C4-2B (cell line): Measurements from ENCODE around the gene ABHD12.
"Not testable (repeated sequence)": the region's sequence is repeated elsewhere in the genome, so short reads cannot be mapped to it uniquely, and the experiment has no call there.

Source experiments
- H3K27ac ChIP-seq: fragments of 450-650 bp; 2 replicates; pipeline ENCODE4 v1.5.1; 2017
- CTCF ChIP-seq: fragments of 450-650 bp; conservative IDR thresholded peaks from 2 replicates; pipeline ENCODE4 v1.5.1; 2017; ENCODE audit warnings: mild to moderate bottlenecking
- ZFX ChIP-seq: fragments of 450-650 bp; IDR thresholded peaks from 2 replicates; pipeline ENCODE4 v1.6.1; 2017

Gene ABHD12

DNA sequence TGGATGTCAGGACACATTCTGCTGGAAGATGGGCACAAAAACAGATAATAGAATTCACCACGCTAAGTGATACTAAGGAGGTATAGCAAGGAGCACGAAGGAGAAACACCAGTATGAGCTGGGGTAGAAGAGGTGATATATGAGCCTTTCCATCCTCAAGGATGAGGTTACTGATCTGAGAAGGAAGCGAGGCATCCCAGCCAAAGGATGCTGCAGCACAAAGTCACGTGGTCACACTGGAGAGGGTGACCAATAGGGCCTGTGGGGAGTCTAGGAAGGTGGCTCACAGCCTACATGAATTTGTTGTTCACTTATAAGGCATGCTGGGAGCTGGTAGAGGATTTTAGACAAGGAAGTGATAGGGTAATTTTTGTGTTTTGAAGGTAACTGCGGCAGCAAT is 18.3 kb upstream of the ABHD12 start:
- TF ChIP-seq CTCF (no peak), ZFX (no peak)
- peak overlapping the region; percentile 87 for H3K27ac ChIP-seq

DNA sequence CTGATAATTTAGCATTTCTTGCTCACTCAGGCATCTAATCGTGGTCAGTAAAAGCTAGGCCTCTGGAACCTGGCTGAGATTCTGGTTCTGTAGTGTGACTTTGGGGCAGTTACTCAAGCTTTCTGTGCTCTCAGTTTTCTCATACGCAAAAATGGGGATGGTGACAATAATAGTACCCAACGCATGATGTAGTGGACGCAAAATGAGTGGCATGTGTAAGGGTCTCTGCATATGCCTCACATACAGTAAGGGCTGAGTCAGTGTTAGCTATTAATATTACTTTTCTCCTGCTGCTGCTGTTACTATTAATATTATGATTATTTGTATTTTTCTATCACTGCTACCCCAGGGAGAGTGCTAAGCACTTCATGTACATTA is 17.5 kb upstream of the ABHD12 start:
- TF ChIP-seq ZFX (no peak), CTCF (no peak)
- peak overlapping the region; percentile 87 for H3K27ac ChIP-seq

DNA sequence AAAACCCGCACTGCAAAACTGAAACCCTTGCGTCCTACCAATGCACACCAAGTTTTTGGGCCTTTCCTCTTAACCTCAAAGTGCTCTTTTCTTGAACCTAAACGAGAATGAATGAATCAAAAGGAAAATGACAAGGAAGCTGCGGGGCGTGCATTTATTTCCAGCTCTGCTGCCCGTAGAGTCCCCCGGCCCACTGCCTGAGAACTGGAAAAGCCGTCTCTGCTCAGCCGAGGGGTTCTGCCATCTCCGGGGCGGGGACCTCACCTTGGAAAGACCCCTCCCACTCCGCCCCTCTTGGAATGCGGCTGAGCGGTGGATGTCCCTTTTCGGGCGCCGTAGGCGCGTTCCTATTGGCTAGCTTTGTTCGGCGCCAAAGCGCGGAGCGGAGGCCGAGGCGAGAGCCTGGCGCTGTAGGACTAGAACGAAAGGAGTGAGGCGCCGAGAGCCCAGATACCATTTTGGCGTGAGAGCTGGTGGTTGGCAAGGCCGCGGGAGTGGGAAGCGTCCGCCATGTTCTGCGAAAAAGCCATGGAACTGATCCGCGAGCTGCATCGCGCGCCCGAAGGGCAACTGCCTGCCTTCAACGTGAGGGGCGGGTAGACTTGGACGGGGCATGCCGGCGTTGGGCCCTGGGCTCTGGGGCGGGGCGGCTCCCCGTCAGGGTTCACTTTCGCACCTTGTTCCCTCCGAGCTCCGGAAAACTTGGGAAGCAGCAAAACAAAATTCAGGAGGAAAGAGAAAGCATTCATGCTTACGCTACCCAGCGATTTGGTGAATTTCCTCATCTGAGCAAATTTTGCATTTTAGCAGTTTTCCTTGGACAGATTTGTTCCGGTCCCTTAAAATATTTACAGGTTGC is 16.9 kb upstream of the ABHD12 start, which contains the start of gene GINS1:
Gene GINS1 (plus strand): TSS at position 363 of the 859 bp plus-strand sequence. CDS start 148 bp downstream, at position 511.
- TF ChIP-seq CTCF: no peak
- TF ChIP-seq ZFX: peak; percentile 84
- peak within 1 kb of the TSS; percentile 87 for H3K27ac ChIP-seq

DNA sequence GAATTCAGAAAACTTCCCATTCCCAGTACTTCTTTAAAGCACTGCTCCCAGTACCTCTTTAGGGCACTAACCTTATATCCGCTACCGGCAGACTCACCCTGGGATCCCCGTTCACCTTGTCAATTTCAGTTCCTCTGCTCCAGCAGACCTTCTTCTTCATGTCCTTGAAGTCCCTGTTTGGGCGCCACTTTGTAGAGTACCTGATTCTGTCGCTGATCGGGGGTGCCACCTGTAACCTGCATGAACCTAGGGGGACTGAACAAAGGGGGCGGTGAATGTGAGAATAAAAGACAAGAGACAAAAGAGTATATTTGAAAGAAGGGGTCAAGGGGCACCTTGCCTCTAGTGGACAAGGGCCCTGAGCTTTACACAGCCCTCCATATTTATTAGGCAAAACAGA is 11.9 kb upstream of the ABHD12 start:
- TF ChIP-seq ZFX (no peak), CTCF (no peak)

GRCh38 chr20:25400291-25400732 is 9.7 kb upstream of the ABHD12 start:
- H3K27ac ChIP-seq: not testable (repeated sequence)

More for the DNA sequence above, 11.9 kb upstream of the ABHD12 start:
- H3K27ac ChIP-seq: no peak overlapping the region

- TF ChIP-seq ZFX (no peak), CTCF (peak; percentile 78)
- no peak overlapping the region for H3K27ac ChIP-seq
Measured at GRCh38 chr20:25399037-25399430, 8.4 kb upstream of the ABHD12 start.

- H3K27ac ChIP-seq: no peak overlapping the region
- TF ChIP-seq CTCF (no peak), ZFX (no peak)
Measured at GRCh38 chr20:25398376-25399036, 7.9 kb upstream of the ABHD12 start.
